ENCODE results near the gene NDUFB8.

Gene NDUFB8

DNA sequence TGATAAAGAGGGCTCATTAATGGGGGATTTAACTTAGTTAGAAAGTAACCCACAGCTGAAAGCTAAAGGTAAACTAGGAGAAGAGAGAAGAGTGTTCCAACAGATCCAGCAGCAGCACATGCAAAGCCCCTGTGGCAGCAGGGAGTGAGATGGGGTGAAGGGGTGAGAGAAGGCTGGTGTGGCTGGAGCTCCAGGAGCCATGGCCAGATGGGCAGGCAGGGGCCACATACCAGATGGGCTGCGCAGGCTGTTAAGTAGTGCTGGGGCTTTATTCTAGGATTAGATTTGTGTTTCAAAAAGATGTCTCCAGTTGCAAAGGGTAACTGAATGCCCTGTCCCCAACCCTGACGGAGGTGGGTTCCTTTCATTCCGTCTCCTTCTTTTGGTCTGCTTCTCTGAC, 39.2 kb upstream of the NDUFB8 start:
- Histone ChIP-seq H3K27me3 (ENCODE audit: insufficient read depth, low read length, poor library complexity) (no peaks in the 10 kb centered on the region), H2AFZ (ENCODE audit: low read depth, low read length) (no peak overlapping the region), H3K27ac (ENCODE audit: low read length) (no peak overlapping the region), H4K20me1 (ENCODE audit: insufficient read depth, low read length) (peaks cover 2% of the 10 kb centered on the region; the same call in 1 of the 2 replicates), H3K4me1 (ENCODE audit: insufficient read depth, low read length) (no peaks in the 10 kb centered on the region), H3K36me3 (ENCODE audit: insufficient read depth, low read length) (no peaks in the 10 kb centered on the region), H3K9me3 (ENCODE audit: insufficient read depth, low read length, severe bottlenecking) (no peaks in the 10 kb centered on the region), H3K79me2 (ENCODE audit: insufficient read depth, low read length) (no peaks in the 10 kb centered on the region), H3K9ac (ENCODE audit: low read depth, low read length) (no peak overlapping the region), H3K4me3 (ENCODE audit: low read depth in 1 of 2, low read length in 2 of 2) (no peak overlapping the region), H3K4me2 (ENCODE audit: insufficient read depth, low read length) (no peak overlapping the region)
- DNase-seq (no peak), ATAC-seq (ENCODE audit: insufficient read depth, low read depth) (no peak)
- TF ChIP-seq EZH2 (IDR thresholded peaks at IDR 0.05; ENCODE audit: borderline replicate concordance, low read depth, low read length, severe bottlenecking) (no peak), CTCF (IDR thresholded peaks at IDR 0.05; ENCODE audit: borderline replicate concordance, extremely low read depth, low read length, poor library complexity, severe bottlenecking) (no peak)

- no peak overlapping the region for H3K27ac ChIP-seq (ENCODE audit: low read length)
- H3K9ac ChIP-seq (ENCODE audit: low read depth, low read length) = no peak overlapping the region
- H3K9me3 ChIP-seq (ENCODE audit: insufficient read depth, low read length, severe bottlenecking) = no peaks in the 10 kb centered on the region
- ATAC-seq (ENCODE audit: insufficient read depth, low read depth) (no peak), DNase-seq (no peak)
- no peak overlapping the region for H3K4me2 ChIP-seq (ENCODE audit: insufficient read depth, low read length)
- no peak overlapping the region for H2AFZ ChIP-seq (ENCODE audit: low read depth, low read length)
- H3K36me3 ChIP-seq (ENCODE audit: insufficient read depth, low read length) = no peaks in the 10 kb centered on the region
- H4K20me1 ChIP-seq (ENCODE audit: insufficient read depth, low read length) = peaks cover 2% of the 10 kb centered on the region; the same call in 1 of the 2 replicates
- no peaks in the 10 kb centered on the region for H3K4me1 ChIP-seq (ENCODE audit: insufficient read depth, low read length)
- H3K79me2 ChIP-seq (ENCODE audit: insufficient read depth, low read length) = no peaks in the 10 kb centered on the region
- H3K27me3 ChIP-seq (ENCODE audit: insufficient read depth, low read length, poor library complexity) = no peaks in the 10 kb centered on the region
- H3K4me3 ChIP-seq (ENCODE audit: low read depth in 1 of 2, low read length in 2 of 2) = no peak overlapping the region
- TF ChIP-seq EZH2 (IDR thresholded peaks at IDR 0.05; ENCODE audit: borderline replicate concordance, low read depth, low read length, severe bottlenecking) (no peak), CTCF (IDR thresholded peaks at IDR 0.05; ENCODE audit: borderline replicate concordance, extremely low read depth, low read length, poor library complexity, severe bottlenecking) (no peak)
Observed at GRCh38 chr10:100567826-100568225, 38.2 kb upstream of the NDUFB8 start.

DNA sequence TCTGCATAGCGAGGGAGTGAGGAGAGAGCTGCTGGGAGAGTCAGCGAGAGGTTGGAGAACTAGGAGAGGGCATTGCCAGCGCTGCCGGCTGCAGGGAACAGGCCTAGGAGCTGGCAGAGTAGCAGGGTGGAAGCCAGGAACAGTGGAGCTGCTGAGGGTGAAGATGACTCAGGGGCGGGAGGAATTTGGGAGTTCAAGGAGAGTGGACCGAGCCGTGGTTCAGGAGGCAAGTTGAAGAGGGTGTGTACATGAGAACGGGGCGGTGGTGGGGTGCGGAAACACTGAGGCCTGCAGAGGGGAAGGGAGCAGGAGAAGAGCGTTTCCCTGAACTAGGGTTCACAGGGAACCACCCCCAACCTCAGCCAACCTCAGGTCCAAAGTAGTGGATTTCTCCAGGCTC, 37.6 kb upstream of the NDUFB8 start:
- no peak overlapping the region for H3K4me2 ChIP-seq (ENCODE audit: insufficient read depth, low read length)
- TF ChIP-seq EZH2 (IDR thresholded peaks at IDR 0.05; ENCODE audit: borderline replicate concordance, low read depth, low read length, severe bottlenecking) = no peak
- TF ChIP-seq CTCF (IDR thresholded peaks at IDR 0.05; ENCODE audit: borderline replicate concordance, extremely low read depth, low read length, poor library complexity, severe bottlenecking) = no peak
- no peak overlapping the region for H3K27ac ChIP-seq (ENCODE audit: low read length)
- peaks cover 2% of the 10 kb centered on the region; the same call in 1 of the 2 replicates for H4K20me1 ChIP-seq (ENCODE audit: insufficient read depth, low read length)
- no peak overlapping the region for H3K9ac ChIP-seq (ENCODE audit: low read depth, low read length)
- no peaks in the 10 kb centered on the region for H3K4me1 ChIP-seq (ENCODE audit: insufficient read depth, low read length)
- H3K27me3 ChIP-seq (ENCODE audit: insufficient read depth, low read length, poor library complexity) = no peaks in the 10 kb centered on the region
- H3K9me3 ChIP-seq (ENCODE audit: insufficient read depth, low read length, severe bottlenecking) = no peaks in the 10 kb centered on the region
- no peaks in the 10 kb centered on the region for H3K36me3 ChIP-seq (ENCODE audit: insufficient read depth, low read length)
- DNase-seq (no peak), ATAC-seq (ENCODE audit: insufficient read depth, low read depth) (no peak)
- H3K4me3 ChIP-seq (ENCODE audit: low read depth in 1 of 2, low read length in 2 of 2) = no peak overlapping the region
- H2AFZ ChIP-seq (ENCODE audit: low read depth, low read length) = no peak overlapping the region
- H3K79me2 ChIP-seq (ENCODE audit: insufficient read depth, low read length) = no peaks in the 10 kb centered on the region

DNA sequence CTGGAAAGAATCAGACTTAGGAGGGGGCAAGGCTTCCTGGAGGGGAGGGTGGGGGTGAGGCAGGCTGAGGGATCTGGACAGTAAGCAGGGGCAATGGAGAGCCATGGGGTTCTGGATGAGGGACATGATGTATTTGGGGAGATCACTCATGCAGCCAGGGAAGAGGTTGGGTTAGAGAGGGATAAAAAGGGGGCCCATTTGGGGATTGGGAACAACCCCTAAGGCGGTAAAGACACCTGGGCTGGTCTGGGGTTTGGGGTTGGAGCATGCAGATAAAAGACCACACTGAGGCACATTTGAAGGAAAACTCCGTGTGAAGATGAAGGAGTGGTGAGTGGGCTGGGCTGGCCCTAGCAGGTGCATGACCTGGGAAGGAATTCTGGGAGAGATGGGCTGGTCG, 36.9 kb upstream of the NDUFB8 start:
- TF ChIP-seq EZH2 (IDR thresholded peaks at IDR 0.05; ENCODE audit: borderline replicate concordance, low read depth, low read length, severe bottlenecking) = no peak
- no peak for TF ChIP-seq CTCF (IDR thresholded peaks at IDR 0.05; ENCODE audit: borderline replicate concordance, extremely low read depth, low read length, poor library complexity, severe bottlenecking)
- Histone ChIP-seq H3K4me1 (ENCODE audit: insufficient read depth, low read length) (no peaks in the 10 kb centered on the region), H3K79me2 (ENCODE audit: insufficient read depth, low read length) (no peaks in the 10 kb centered on the region), H3K9ac (ENCODE audit: low read depth, low read length) (no peak overlapping the region), H3K27ac (ENCODE audit: low read length) (no peak overlapping the region), H3K9me3 (ENCODE audit: insufficient read depth, low read length, severe bottlenecking) (no peaks in the 10 kb centered on the region), H2AFZ (ENCODE audit: low read depth, low read length) (no peak overlapping the region), H3K36me3 (ENCODE audit: insufficient read depth, low read length) (no peaks in the 10 kb centered on the region), H3K4me3 (ENCODE audit: low read depth in 1 of 2, low read length in 2 of 2) (no peak overlapping the region), H3K27me3 (ENCODE audit: insufficient read depth, low read length, poor library complexity) (no peaks in the 10 kb centered on the region), H4K20me1 (ENCODE audit: insufficient read depth, low read length) (peaks cover 2% of the 10 kb centered on the region; the same call in 1 of the 2 replicates), H3K4me2 (ENCODE audit: insufficient read depth, low read length) (no peak overlapping the region)
- no peak for DNase-seq
- no peak for ATAC-seq (ENCODE audit: insufficient read depth, low read depth)
